PC-9 (cell line): ENCODE data around the gene PRKG1.

Experiments
- EZH2 ChIP-seq: fragments of 200-600 bp; sonication (generic); IDR thresholded peaks from 2 replicates; pipeline ENCODE4 v1.8.0; 2017; ENCODE audit warnings: antibody characterized with exemption, low read depth
- TF ChIP-seq, protein P1 (sequence below): fragments of 200-600 bp; sonication (generic); conservative IDR thresholded peaks from 2 replicates; pipeline ENCODE4 v1.6.1; 2017; ENCODE audit warnings: mixed run types, antibody characterized with exemption, mild to moderate bottlenecking, moderate library complexity

- TF ChIP-seq, protein P1, sequence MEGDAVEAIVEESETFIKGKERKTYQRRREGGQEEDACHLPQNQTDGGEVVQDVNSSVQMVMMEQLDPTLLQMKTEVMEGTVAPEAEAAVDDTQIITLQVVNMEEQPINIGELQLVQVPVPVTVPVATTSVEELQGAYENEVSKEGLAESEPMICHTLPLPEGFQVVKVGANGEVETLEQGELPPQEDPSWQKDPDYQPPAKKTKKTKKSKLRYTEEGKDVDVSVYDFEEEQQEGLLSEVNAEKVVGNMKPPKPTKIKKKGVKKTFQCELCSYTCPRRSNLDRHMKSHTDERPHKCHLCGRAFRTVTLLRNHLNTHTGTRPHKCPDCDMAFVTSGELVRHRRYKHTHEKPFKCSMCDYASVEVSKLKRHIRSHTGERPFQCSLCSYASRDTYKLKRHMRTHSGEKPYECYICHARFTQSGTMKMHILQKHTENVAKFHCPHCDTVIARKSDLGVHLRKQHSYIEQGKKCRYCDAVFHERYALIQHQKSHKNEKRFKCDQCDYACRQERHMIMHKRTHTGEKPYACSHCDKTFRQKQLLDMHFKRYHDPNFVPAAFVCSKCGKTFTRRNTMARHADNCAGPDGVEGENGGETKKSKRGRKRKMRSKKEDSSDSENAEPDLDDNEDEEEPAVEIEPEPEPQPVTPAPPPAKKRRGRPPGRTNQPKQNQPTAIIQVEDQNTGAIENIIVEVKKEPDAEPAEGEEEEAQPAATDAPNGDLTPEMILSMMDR, result no peak
- TF ChIP-seq EZH2, result no peak
Measured at GRCh38 chr10:52020173-52020572, 945.9 kb downstream of the PRKG1 start.
